ENCODE measurements around the gene ADORA2A. TPM values are rescaled to one million over a fixed set of nuclear protein-coding genes. Genes with fewer than 3 reads are reported as not detected.
A peak's percentile ranks its signal among the peaks of the same experiment; 100 is the strongest.

Gene ADORA2A
- total RNA-seq, result 10 to 100 TPM; 19.7 to 21.1 TPM

DNA sequence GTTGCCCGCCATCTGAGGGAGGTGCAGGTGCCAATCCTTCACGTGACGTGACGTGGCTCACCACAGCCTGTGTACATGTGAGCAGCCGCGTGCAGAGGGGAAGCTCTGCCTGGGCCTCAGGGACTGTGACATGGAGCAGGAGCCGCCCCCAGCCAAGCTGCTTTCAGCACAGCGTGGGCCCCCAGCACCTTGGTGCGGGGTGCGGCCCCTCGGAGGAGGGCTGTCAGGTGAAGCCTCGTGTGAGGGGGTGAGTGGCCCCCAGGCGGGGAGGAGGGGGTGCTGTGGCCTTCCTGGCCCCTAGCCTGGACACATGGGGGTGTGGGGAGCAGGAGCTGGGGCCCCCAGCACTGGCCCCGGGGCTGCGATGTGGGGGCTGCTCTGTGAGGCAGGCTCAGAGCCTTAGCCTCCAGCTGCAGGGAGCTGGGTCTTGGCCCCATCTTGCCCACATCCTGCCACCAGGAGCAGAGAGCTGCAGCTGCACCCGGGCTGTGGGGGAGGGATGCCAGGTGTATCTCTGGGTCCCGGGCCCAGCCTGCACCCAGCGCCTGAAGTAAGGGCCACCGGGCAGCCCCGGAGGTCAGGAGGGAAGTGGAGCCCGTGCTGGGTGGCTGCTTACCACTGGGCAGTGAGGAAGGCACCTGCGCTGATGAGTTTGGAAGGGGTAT, at the start of gene ADORA2A:
TSS of gene ADORA2A (plus strand) at position 100 of the 665 bp plus-strand sequence. CDS start 5,806 bp downstream, outside the sequence.
- ATAC-seq (peak; percentile 72), DNase-seq (peak; percentile 92)
- peaks cover 68% of the 10 kb centered on the region for H3K4me1 Mint-ChIP-seq
- H3K27ac Mint-ChIP-seq, result peak within 1 kb of the TSS; percentile 92
- no peaks in the 10 kb centered on the region for H3K9me3 Mint-ChIP-seq (ENCODE audit: low read depth)
- H3K36me3 Mint-ChIP-seq, result peaks cover 2% of the 10 kb centered on the region
- H3K4me3 Mint-ChIP-seq, result peak within 1 kb of the TSS; percentile 79
- CTCF ChIA-PET, result interaction anchor here (0.9 to 8.4 kb wide), 11 partner anchors 8 to 100 kb away, joined by 3 to 102 read pairs (median 4); no protein-coding TSS in a partner anchor
- H3K27me3 Mint-ChIP-seq, result peaks cover 4% of the 10 kb centered on the region

DNA sequence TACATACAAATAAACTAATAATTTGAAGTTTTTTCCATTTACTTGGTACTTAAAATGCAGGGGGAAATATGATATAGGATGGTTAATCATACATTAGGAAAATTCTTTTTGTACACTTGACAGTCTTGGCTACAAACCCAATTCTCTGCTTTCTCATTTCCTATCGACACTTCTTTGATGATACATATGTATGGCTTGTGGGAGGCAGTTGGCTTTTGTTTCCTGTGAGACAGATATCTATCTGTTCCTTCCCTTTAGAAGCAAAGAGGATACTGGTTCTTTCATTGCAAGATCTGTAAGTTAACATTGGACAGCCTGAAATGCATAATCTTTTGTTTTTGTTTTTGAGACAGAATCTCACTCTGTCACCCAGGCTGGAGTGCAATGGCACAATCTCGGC, 47.9 kb upstream of the ADORA2A start:
- DNase-seq (no peak), ATAC-seq (peak; percentile 90)
- peaks cover 45% of the 10 kb centered on the region for H3K36me3 Mint-ChIP-seq
- peaks cover 4% of the 10 kb centered on the region for H3K9me3 Mint-ChIP-seq (ENCODE audit: low read depth)
- H3K4me1 Mint-ChIP-seq, result peaks cover 26% of the 10 kb centered on the region
- H3K4me3 Mint-ChIP-seq, result no peak overlapping the region
- CTCF ChIA-PET, result no interaction called here
- H3K27ac Mint-ChIP-seq, result peak overlapping the region; percentile 71
- H3K27me3 Mint-ChIP-seq, result no peaks in the 10 kb centered on the region

DNA sequence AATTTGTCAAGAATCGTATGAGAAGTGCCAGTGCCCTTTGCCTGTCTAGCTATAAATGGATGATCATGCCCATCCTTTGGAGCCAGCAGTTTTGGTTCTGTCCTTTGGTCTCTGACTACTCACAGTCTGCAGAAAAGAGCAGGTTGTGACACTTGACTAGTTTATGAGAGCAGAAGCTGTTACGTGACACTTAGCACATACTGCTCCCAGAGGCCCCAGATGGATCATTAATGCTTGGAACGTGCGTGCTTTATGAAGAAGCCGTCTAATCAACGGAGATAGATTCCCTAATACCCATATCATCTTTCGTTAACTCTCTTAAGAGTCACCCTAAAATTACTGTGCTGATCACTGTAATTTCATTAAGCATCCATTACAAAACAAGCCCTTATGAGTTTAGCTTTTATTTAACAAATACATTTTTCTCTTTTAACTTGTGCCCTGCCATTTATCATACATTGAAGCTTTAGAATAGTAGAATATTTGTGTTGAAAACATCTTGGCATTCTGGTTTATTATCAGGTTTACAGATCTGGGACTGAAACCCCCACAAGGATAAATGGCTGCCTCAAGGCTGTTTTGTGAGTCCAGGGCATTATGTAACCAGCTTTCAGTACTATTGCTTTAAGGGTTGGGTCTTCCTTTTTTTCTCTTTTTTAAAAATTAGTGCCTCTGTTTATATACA, 47.0 kb upstream of the ADORA2A start:
- peak overlapping the region; percentile 71 for H3K27ac Mint-ChIP-seq

DNA sequence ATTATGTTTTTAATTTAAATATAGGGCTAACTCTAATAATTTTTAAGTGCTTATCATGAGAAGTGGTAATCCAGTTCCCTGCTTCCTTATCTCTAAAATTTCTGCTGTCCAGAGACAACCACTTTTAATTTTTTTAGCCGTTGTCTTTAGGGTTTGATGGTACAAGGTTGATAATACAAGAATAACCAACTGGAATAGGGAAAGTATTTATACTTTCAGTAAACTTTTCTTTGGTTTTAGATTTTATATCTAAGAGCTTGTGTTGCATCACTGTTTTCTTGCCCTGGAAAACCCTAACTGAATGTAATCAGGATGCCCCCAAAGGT, 46.5 kb upstream of the ADORA2A start:
- Mint-ChIP-seq H3K27ac (no peak overlapping the region), H3K36me3 (peaks cover 41% of the 10 kb centered on the region), H3K27me3 (no peaks in the 10 kb centered on the region), H3K4me1 (peaks cover 26% of the 10 kb centered on the region), H3K4me3 (no peak overlapping the region), H3K9me3 (ENCODE audit: low read depth) (no peaks in the 10 kb centered on the region)
- CTCF ChIA-PET, result no interaction called here
- no peak for ATAC-seq
- no peak for DNase-seq

More for the DNA sequence above, 47.0 kb upstream of the ADORA2A start:
- CTCF ChIA-PET, result no interaction called here
- no peaks in the 10 kb centered on the region for H3K9me3 Mint-ChIP-seq (ENCODE audit: low read depth)
- peaks cover 26% of the 10 kb centered on the region for H3K4me1 Mint-ChIP-seq
- H3K36me3 Mint-ChIP-seq, result peaks cover 38% of the 10 kb centered on the region
- H3K27me3 Mint-ChIP-seq, result no peaks in the 10 kb centered on the region
- no peak overlapping the region for H3K4me3 Mint-ChIP-seq
- DNase-seq, result no peak
- no peak for ATAC-seq

DNA sequence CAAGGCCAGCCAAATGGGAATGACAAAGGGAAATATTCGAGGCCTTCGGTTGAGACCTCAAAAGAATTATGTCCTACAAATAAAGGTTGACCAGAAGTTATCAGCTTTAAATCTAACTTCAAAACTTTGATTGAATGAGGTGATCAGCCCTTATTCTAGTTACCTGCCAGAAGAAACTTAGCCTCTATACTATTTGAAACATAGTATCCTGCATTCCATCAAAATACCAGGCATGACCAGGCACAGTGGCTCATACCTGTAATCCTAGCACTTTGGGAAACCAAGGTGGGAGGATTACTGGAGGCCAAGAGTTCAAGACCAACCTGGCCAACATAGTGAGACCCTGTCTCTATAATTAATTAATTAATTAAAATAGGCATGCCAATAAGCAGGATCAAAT, 44.3 kb upstream of the ADORA2A start:
- DNase-seq (no peak), ATAC-seq (no peak)
- Mint-ChIP-seq H3K4me1 (peaks cover 19% of the 10 kb centered on the region), H3K27me3 (no peaks in the 10 kb centered on the region), H3K36me3 (peaks cover 24% of the 10 kb centered on the region), H3K9me3 (ENCODE audit: low read depth) (no peaks in the 10 kb centered on the region), H3K4me3 (no peak overlapping the region), H3K27ac (no peak overlapping the region)
- CTCF ChIA-PET, result interaction anchor here (1.0 kb wide), 1 partner anchor 16 kb away, joined by 3 read pairs; no protein-coding TSS in a partner anchor

DNA sequence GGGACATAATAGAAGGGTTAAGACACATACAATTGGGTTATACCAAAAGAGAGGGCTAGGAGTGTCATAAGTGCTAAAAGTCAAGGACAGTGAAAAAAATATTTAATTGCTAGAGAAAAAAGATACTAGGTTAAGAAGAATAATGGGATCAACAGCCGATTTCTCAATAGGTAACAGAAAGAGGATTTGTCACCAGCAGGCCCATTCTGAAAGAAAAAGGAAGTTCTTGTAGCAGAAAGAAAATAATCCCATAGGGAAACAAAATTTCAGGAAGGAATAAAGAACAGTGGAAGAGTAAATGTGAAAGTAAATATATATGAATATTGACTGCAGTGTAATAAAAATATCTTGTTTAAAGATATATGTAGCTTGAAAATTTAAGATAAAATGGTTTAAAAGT, 43.3 kb upstream of the ADORA2A start:
- CTCF ChIA-PET, result interaction anchor here (0.8 kb wide), 1 partner anchor 17 kb away, joined by 3 read pairs; no protein-coding TSS in a partner anchor
- no peak for ATAC-seq
- H3K9me3 Mint-ChIP-seq (ENCODE audit: low read depth), result no peaks in the 10 kb centered on the region

DNA sequence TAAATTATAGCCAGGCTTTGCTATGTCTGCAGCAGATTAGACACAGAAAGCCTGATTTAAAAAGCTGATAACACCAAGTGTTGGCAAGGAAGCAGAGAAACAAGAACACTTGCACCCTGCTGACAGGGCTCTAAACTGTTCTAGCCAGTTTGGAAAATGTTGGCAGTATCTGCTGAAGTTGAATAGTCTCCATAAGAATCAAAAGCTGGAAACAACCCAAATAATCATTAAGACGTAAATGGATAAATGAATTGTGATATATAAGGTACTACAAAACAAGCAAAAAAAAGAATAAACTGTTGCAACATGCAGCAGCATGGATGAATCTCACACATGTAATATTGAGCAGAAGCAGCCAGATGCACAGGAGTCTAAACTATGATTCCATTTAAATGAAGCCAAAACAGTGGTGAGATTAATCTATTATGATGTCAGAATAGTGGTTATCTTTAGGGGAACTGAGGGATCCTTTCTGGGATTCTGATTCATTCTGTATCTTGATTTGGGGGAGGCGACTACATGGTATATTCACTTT, 40.4 kb upstream of the ADORA2A start:
- no peaks in the 10 kb centered on the region for H3K9me3 Mint-ChIP-seq (ENCODE audit: low read depth)
- no peak for DNase-seq

More for the DNA sequence above, 43.3 kb upstream of the ADORA2A start:
- H3K36me3 Mint-ChIP-seq, result peaks cover 31% of the 10 kb centered on the region
- no peaks in the 10 kb centered on the region for H3K27me3 Mint-ChIP-seq
- no peak overlapping the region for H3K27ac Mint-ChIP-seq
- no peak for DNase-seq
- peaks cover 17% of the 10 kb centered on the region for H3K4me1 Mint-ChIP-seq
- no peak overlapping the region for H3K4me3 Mint-ChIP-seq

DNA sequence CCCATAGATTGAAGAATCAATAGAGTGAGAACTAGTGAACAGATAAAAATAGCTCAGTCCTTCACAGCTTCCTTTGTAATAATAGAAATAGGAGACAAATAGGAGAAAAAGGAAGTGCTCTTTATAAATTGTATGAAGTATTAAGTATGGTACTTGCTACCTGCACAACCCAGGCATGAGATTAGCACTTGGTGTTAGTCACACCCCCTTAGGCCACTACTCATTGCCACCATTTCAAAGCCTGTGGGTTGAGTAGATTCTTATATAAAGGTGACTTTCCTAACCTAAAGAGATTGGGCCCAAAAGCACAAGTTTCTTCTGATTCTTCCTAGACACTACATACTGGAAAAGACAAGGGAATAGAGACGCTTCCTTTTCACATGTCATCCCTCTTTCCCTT, 37.7 kb upstream of the ADORA2A start:
- H3K4me3 Mint-ChIP-seq, result no peak overlapping the region
- H3K36me3 Mint-ChIP-seq, result peaks cover 16% of the 10 kb centered on the region
- H3K9me3 Mint-ChIP-seq (ENCODE audit: low read depth), result no peaks in the 10 kb centered on the region
- H3K4me1 Mint-ChIP-seq, result peaks cover 29% of the 10 kb centered on the region
- no peak overlapping the region for H3K27ac Mint-ChIP-seq
- DNase-seq (no peak), ATAC-seq (no peak)
- CTCF ChIA-PET, result no interaction called here
- no peaks in the 10 kb centered on the region for H3K27me3 Mint-ChIP-seq

More for the DNA sequence above, 40.4 kb upstream of the ADORA2A start:
- Mint-ChIP-seq H3K4me3 (no peak overlapping the region), H3K4me1 (peaks cover 18% of the 10 kb centered on the region), H3K27ac (peak overlapping the region; percentile 9), H3K36me3 (peaks cover 18% of the 10 kb centered on the region), H3K27me3 (no peaks in the 10 kb centered on the region)
- no peak for ATAC-seq
- CTCF ChIA-PET, result interaction anchor here (1.1 kb wide), 1 partner anchor 35 kb away, joined by 3 read pairs; no protein-coding TSS in a partner anchor

DNA sequence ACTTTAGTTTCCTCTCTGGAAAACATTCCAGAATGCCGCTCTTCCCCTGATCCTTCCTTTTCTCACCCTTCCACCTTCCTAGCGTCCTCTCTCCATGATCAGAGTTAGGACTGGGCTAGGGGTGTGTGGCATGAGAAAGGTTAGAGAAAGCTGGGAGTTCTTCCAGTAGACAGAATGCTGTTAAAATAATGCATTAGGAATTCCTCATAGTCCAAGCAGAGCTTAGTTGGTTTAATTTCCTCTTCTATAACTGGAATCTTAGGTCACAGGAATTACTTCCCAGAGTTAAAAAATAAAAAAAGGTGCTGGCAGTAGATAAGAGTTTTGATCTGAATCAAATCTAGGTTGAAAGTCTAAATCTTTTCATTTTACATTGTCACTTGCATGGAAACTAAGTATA, 37.2 kb upstream of the ADORA2A start:
- Mint-ChIP-seq H3K4me3 (no peak overlapping the region), H3K27ac (no peak overlapping the region), H3K36me3 (peaks cover 17% of the 10 kb centered on the region), H3K9me3 (ENCODE audit: low read depth) (no peaks in the 10 kb centered on the region), H3K27me3 (no peaks in the 10 kb centered on the region), H3K4me1 (peaks cover 29% of the 10 kb centered on the region)
- CTCF ChIA-PET, result interaction anchor here (0.6 kb wide), 1 partner anchor 249 kb away, joined by 4 read pairs; no protein-coding TSS in a partner anchor
- DNase-seq (no peak), ATAC-seq (no peak)

DNA sequence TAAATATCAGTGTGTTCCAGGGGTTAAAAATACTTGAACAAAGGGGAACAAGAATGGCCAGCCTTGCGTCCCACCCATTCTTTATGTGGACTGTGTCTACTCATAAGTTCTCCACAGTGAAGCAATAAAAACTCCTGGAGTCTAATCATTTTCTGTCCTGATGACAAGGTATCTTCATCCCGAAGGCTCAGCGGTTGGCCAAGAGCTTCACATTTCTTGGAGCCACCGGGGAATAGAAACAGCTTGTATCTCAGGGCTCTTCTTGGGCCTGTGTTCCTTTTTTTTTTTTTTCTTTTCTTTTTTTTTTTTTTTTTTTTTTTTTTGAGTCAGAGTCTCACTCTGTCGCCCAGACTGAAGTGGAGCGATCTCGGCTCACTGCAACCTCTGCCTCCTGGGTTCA, 36.8 kb upstream of the ADORA2A start:
- H3K36me3 Mint-ChIP-seq, result peaks cover 18% of the 10 kb centered on the region
- H3K4me3 Mint-ChIP-seq, result no peak overlapping the region
- ATAC-seq (no peak), DNase-seq (no peak)
- H3K27ac Mint-ChIP-seq, result no peak overlapping the region
- H3K27me3 Mint-ChIP-seq, result no peaks in the 10 kb centered on the region
- CTCF ChIA-PET, result interaction anchor here (0.6 to 0.9 kb wide), 2 partner anchors 13 to 250 kb away, joined by 3 to 4 read pairs; no protein-coding TSS in a partner anchor
- peaks cover 29% of the 10 kb centered on the region for H3K4me1 Mint-ChIP-seq
- H3K9me3 Mint-ChIP-seq (ENCODE audit: low read depth), result no peaks in the 10 kb centered on the region

DNA sequence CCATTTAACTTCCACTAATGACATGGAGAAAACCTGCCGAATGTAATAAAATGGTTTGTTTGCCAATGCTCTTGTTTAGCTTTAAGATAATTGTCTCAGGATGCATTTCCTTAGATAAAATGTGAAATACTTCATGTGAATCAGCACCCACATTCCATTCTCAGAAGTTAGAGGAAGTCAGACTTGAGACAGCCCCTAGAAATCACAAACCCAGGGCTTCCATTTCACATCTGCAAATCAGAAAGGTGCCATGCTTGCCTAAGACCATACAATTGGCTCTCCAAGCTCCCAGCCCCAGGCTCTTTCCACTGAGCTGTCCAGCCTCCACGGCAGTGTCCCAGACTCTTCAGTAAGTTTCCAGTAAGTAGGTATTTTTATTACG, 35.6 kb upstream of the ADORA2A start:
- Mint-ChIP-seq H3K27me3 (no peaks in the 10 kb centered on the region), H3K27ac (peak overlapping the region; percentile 44), H3K4me3 (no peak overlapping the region), H3K36me3 (peaks cover 15% of the 10 kb centered on the region), H3K4me1 (peaks cover 31% of the 10 kb centered on the region), H3K9me3 (ENCODE audit: low read depth) (no peaks in the 10 kb centered on the region)
- DNase-seq (no peak), ATAC-seq (peak; percentile 30)
- CTCF ChIA-PET, result no interaction called here

DNA sequence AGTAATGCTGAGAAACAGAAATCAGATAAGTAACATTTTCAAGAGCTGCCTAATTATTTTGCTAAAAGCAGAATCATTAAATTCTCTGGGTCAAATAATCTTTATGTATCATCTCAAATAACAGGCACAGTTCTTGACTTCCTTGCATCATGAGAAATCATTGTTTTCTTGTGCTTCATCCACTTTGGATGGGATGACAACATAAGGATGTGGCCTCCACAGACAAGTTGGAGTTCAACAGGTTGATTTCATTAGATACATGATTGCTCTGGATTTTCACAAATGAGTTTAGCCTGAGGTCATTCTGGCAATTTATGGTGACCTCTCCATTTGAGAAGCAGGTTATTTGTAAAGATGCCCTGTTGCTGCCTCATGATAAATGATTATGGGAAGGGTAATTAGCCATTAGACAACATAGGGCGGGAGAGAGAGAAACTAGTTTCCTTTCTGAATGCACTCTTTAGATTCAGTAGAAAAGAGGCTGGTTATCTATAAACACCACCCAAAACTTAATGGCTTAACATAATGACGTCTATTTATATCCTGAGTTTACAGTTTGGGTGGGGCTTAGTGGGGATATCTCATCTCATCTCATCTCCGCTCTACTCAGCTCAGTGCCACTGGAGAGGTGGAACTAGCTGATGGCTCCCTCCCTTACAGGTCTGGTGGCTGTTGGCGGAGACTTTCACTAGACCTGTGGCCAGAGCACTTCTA, 35.0 kb upstream of the ADORA2A start:
- peaks cover 32% of the 10 kb centered on the region for H3K4me1 Mint-ChIP-seq
- DNase-seq (no peak), ATAC-seq (no peak)
- H3K27ac Mint-ChIP-seq, result peak overlapping the region; percentile 44
- H3K9me3 Mint-ChIP-seq (ENCODE audit: low read depth), result no peaks in the 10 kb centered on the region
- CTCF ChIA-PET, result interaction anchor here (1.0 to 2.2 kb wide), 2 partner anchors 32 to 42 kb away, joined by 5 to 7 read pairs; no protein-coding TSS in a partner anchor
- H3K36me3 Mint-ChIP-seq, result peaks cover 15% of the 10 kb centered on the region
- no peaks in the 10 kb centered on the region for H3K27me3 Mint-ChIP-seq
- H3K4me3 Mint-ChIP-seq, result no peak overlapping the region

DNA sequence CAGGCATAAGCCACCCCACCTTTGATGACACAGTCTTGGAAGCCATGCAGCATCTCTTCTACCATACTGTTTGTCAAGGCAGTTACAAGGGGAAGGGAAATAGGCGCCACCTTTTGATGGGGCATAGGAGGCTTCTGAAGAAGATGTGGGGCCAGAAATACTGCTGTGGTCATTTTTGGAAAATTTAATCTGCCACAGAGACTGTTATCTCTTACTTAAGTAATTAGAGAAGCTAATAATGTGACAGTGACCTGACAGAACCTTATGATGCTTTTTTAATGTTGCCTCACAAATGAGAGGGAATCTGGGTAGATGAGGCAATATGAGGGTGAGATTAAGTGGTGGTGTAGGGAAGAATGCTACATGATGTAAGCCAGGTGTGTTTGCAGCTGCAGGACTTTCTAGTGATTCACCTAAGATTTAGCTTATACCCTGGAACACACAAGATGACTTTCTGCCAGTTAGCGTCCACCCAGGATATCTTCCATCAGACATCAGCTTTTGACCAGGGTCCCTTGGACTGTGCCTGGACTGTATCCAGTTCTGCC, 34.3 kb upstream of the ADORA2A start:
- Mint-ChIP-seq H3K9me3 (ENCODE audit: low read depth) (no peaks in the 10 kb centered on the region), H3K27ac (no peak overlapping the region), H3K36me3 (peaks cover 15% of the 10 kb centered on the region), H3K27me3 (no peaks in the 10 kb centered on the region), H3K4me3 (no peak overlapping the region), H3K4me1 (peaks cover 37% of the 10 kb centered on the region)
- ATAC-seq, result no peak
- CTCF ChIA-PET, result interaction anchor here (0.6 to 2.2 kb wide), 4 partner anchors 10 to 468 kb away, joined by 3 to 7 read pairs (median 4); no protein-coding TSS in a partner anchor
- no peak for DNase-seq

Data from activated CD8-positive, alpha-beta memory T cell treated with anti-CD3 and anti-CD28 coated beads, Interleukin-2, amount 10 ng/mL, durations not matched to agents 7 days and 5 days (primary cell).